Head of caudate nucleus (tissue), 42 donors: Measurements from ENCODE around the gene DNAJC3.
A peak's percentile ranks its signal among the peaks of the same experiment; 100 is the strongest.

Source experiments
- DNase-seq, 42 donors: peaks; one replicate each; pipeline versions ENCODE4 v3.0.0 to v3.0.0-alpha.2; 2020 to 2021; ENCODE audit warnings: mixed read lengths in 7 of 42
- intact Hi-C: fragments of 100-400 bp; cut with DNase I; formaldehyde crosslinking; loops from one replicate; pipeline ENCODE4 v1.15.0; 2022

Gene DNAJC3

GRCh38 chr13:95800436-95800835, 123.5 kb downstream of the DNAJC3 start:
- no peak for DNase-seq
- intact Hi-C loops: no loop called here

DNA sequence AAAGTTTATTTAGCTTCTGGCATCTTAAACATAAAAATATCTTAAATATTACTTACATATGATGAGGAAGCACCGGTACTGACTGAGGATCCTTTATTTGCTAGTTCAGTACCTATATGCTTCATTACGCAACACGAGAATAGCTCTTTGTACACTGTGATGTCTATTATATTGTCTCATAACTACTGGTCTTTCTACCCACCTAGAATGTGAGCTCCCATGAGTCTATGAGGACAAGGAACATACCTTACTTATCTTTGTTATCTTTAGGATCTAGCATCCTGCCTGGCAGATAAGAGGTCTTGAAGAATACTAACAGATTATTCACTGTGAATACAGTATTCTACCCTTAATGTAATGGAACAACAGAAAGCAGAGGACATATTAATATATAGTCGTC, 124.9 kb downstream of the DNAJC3 start:
- intact Hi-C loops: no loop called here
- no peak for DNase-seq

- intact Hi-C loops: no loop called here
- DNase-seq: no peak
Observed at GRCh38 chr13:95805921-95806320, 129.0 kb downstream of the DNAJC3 start.

- DNase-seq: peak in 1 of 42 donors; percentile 6
- intact Hi-C loops: no loop called here
Observed at GRCh38 chr13:95809429-95809828, 132.5 kb downstream of the DNAJC3 start.

DNA sequence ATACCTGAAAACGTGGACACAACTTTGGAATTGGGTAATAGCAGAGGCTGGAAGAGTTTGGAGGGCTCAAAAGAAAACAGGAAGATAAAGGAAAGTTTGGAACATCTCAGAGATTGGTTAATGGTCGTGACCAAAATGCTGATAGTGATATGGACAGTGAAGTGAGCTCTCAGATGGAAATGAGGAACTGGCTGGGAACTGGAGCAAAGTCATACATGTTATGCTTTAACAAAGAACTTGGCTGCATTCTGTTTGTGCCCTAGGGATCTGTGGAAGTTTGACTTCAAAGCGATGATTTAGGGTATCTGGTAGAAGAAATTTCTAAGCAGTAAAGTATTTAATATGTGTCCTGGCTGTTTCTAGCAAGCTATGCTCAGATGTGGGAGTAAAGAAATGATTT, 136.2 kb downstream of the DNAJC3 start:
- intact Hi-C loops: no loop called here
- DNase-seq: no peak

GRCh38 chr13:95814495-95814894, 137.6 kb downstream of the DNAJC3 start:
- intact Hi-C loops: no loop called here
- DNase-seq: no peak

- DNase-seq: no peak
- intact Hi-C loops: no loop called here
Observed at GRCh38 chr13:95822303-95822702, 145.4 kb downstream of the DNAJC3 start.

DNA sequence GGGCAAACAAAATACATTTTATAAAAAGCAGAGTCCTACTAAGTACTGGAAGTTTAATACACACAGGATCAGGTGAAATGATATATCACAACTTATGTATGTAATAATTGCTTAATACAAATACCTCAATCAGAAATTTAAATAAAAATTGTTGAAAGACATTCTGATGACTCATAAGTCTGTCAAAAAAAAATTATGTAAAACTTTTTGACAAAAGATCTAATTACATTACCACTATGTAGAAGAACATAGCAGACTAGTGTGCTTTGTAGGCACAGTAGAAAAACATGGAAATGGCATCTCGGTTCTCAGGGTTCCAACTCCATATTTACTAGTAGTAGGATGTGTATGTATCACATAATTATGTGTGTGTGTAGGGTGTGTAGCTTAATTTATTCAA, 156.2 kb downstream of the DNAJC3 start:
- DNase-seq: no peak
- intact Hi-C loops: loop anchor here (10.0 kb wide), 1 partner anchor 288 kb away; no protein-coding TSS in a partner anchor

DNA sequence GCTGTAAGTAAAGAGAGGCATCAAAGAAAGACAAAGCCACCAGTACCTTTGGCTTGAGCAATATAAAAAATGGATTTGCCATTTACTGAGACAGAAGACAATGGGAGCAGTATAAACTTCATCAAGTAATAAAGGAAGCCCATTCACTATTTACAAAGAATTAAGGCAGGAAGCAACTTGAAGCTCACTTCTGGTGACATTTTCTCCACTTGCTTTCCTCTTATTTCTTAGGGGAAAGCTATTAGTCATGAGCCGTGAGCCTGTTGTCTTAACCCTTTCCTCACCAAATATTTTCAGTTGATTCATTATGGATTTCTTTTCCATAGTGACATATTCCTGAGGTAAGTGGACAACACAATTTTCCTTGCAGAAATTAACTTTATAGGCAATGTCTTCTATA, 156.8 kb downstream of the DNAJC3 start:
- intact Hi-C loops: loop anchor here (10.0 kb wide), 1 partner anchor 289 kb away; no protein-coding TSS in a partner anchor
- DNase-seq: no peak

- DNase-seq: peak; percentile 22 to 89 (median 70)
- intact Hi-C loops: loop anchor here (10.0 kb wide), 1 partner anchor 289 kb away; no protein-coding TSS in a partner anchor
Observed at GRCh38 chr13:95834134-95834765, 157.3 kb downstream of the DNAJC3 start.

DNA sequence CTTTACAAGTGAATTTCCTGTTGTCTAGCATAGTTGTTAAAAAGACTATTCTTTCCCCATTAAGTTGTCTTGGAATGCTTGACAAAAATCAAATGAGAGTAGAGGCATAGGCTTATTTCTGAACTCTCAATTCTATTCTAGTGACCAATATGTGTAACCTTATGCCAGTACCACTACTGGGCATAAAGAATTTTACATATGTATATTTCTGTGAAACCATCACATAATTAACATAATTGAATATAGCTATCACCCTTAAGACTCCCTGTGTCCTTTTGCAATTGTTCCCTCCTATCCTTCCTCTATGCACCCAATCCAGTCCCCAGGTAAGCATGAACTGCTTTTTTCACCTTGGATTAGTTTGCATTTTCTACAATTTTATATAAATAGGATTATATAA, 165.0 kb downstream of the DNAJC3 start:
- no peak for DNase-seq
- intact Hi-C loops: no loop called here

- DNase-seq: no peak
- intact Hi-C loops: no loop called here
Observed at GRCh38 chr13:95842898-95843297, 166.0 kb downstream of the DNAJC3 start.
